H1 (cell line): Measurements from ENCODE around the gene DESI1. TPM values are rescaled to one million over a fixed set of nuclear protein-coding genes. Genes with fewer than 3 reads are reported as not detected.

Experiments used
- CTCF ChIA-PET: fragments of 300-600 bp; sonication (Branson Sonifier 250); formaldehyde crosslinking; loops from one replicate; lab custom pipeline; 2021; ENCODE audit not compliant: partially characterized antibody; lab: Charles Lee
- POLR2A ChIA-PET: fragments of 300-600 bp; sonication (Branson Sonifier 250); formaldehyde crosslinking; loops from one replicate; lab custom pipeline; 2021; ENCODE audit warnings: inconsistent platforms; ENCODE audit not compliant: partially characterized antibody; lab: Charles Lee
- DNase-seq, 2 experiments: peaks; one replicate each; pipeline versions ENCODE4 v3.0.0 to v3.0.0-alpha.2; 2010 to 2022; ENCODE audit warnings: low spot score in 2 of 2, low read depth in 1 of 2, mixed read lengths in 1 of 2
- FAIRE-seq: peaks from 2 replicates; lab custom pipeline; 2011; peaks lifted over from hg19 to GRCh38; lab: Jason Lieb, UNC
- H2AFZ ChIP-seq: 2 replicates; pipeline ENCODE4 v1.8.1; 2012; ENCODE audit warnings: low read length, inconsistent platforms
- H2AK5ac ChIP-seq: 2 replicates; pipeline ENCODE4 v1.6.1; 2013; ENCODE audit warnings: low read depth, low read length
- H2BK120ac ChIP-seq: replicated peaks from 2 replicates; pipeline ENCODE3; 2013; ENCODE audit warnings: low read depth, low read length, inconsistent platforms
- H2BK12ac ChIP-seq: 2 replicates; pipeline ENCODE4 v1.6.1; 2013; ENCODE audit warnings: low read depth, low read length
- H2BK15ac ChIP-seq: 2 replicates; pipeline ENCODE4 v1.6.1; 2013; ENCODE audit warnings: low read length
- H2BK20ac ChIP-seq: 2 replicates; pipeline ENCODE4 v1.6.1; 2013; ENCODE audit warnings: low read length
- H2BK5ac ChIP-seq: 2 replicates; pipeline ENCODE4 v1.6.1; 2013; ENCODE audit warnings: low read depth, low read length
- H3K14ac ChIP-seq: 2 replicates; pipeline ENCODE4 v1.6.1; 2013; ENCODE audit warnings: inconsistent platforms; ENCODE audit not compliant: insufficient read length
- H3K18ac ChIP-seq: 2 replicates; pipeline ENCODE4 v1.6.1; 2013; ENCODE audit warnings: low read length; ENCODE audit errors: extremely low read depth
- H3K23ac ChIP-seq: 2 replicates; pipeline ENCODE4 v1.6.1; 2013; ENCODE audit warnings: inconsistent platforms; ENCODE audit not compliant: insufficient read length
- H3K23me2 ChIP-seq: 2 replicates; pipeline ENCODE4 v1.6.1; 2013; ENCODE audit warnings: low read depth, low read length
- H3K27ac ChIP-seq: 2 replicates; pipeline ENCODE4 v1.6.1; 2011; ENCODE audit warnings: low read depth, low read length, inconsistent platforms
- H3K27me3 ChIP-seq, 4 experiments: replicated peaks in 1 of 4; 1 replicate in 1 of 4; 2 replicates in 3 of 4; pipeline versions ENCODE4 v1.6.1 to v1.8.1; 2011 to 2013; ENCODE audit warnings: low read length in 3 of 4, mild to moderate bottlenecking in 3 of 4, inconsistent platforms in 2 of 4, mixed read lengths in 2 of 4, moderate library complexity in 1 of 4; ENCODE audit not compliant: control insufficient read depth in 3 of 4, insufficient read depth in 3 of 4; ENCODE audit errors: extremely low read depth in 1 of 4
- H3K36me3 ChIP-seq, 4 experiments: 2 replicates each; pipeline versions ENCODE4 v1.6.1 to v1.8.1; 2011 to 2013; ENCODE audit warnings: mild to moderate bottlenecking in 4 of 4, low read length in 3 of 4, moderate library complexity in 2 of 4, control low read depth in 1 of 4, inconsistent platforms in 1 of 4; ENCODE audit not compliant: insufficient read depth in 4 of 4, control insufficient read depth in 2 of 4
- H3K4ac ChIP-seq: replicated peaks from 2 replicates; pipeline ENCODE3; 2013; ENCODE audit warnings: low read length, low read depth, mixed read lengths, inconsistent platforms; ENCODE audit not compliant: insufficient read length
- H3K4me1 ChIP-seq, 4 experiments: replicated peaks in 1 of 4; 1 replicate in 1 of 4; 2 replicates in 3 of 4; pipeline versions ENCODE4 v1.6.1 to v1.8.1; 2011 to 2013; ENCODE audit warnings: low read length in 3 of 4, inconsistent platforms in 2 of 4, mixed read lengths in 1 of 4; ENCODE audit not compliant: insufficient read depth in 4 of 4, control insufficient read depth in 3 of 4
- H3K4me2 ChIP-seq, 2 experiments: 2 replicates each; pipeline versions ENCODE4 v1.6.1 to v1.8.1; 2011 to 2013; ENCODE audit warnings: low read depth in 2 of 2, low read length in 2 of 2, control low read depth in 1 of 2, inconsistent platforms in 1 of 2, mild to moderate bottlenecking in 1 of 2; ENCODE audit not compliant: insufficient read depth in 1 of 2
- H3K4me3 ChIP-seq, 4 experiments: fragments of 200-600, 300-600 bp in 1 of 4; sonication (generic), shearing (Covaris generic), sonication (Bioruptor Twin) in 1 of 4; 2 replicates each; pipeline versions ENCODE4 v1.5.1 to v1.8.1; 2011 to 2016; ENCODE audit warnings: low read length in 4 of 4, low read depth in 3 of 4, control low read depth in 2 of 4, inconsistent platforms in 2 of 4, mild to moderate bottlenecking in 2 of 4, mixed read lengths in 1 of 4, moderate library complexity in 1 of 4; ENCODE audit not compliant: insufficient read depth in 2 of 4; ENCODE audit errors: extremely low read depth in 1 of 4
- H3K56ac ChIP-seq: replicated peaks from 2 replicates; pipeline ENCODE3; 2013; ENCODE audit warnings: low read depth, mild to moderate bottlenecking, mixed read lengths, low read length, inconsistent platforms; ENCODE audit not compliant: insufficient read length
- H3K79me1 ChIP-seq: 2 replicates; pipeline ENCODE4 v1.6.1; 2013; ENCODE audit warnings: low read depth, low read length, control low read depth
- H3K79me2 ChIP-seq, 2 experiments: 2 replicates each; pipeline versions ENCODE4 v1.6.1 to v1.8.1; 2012 to 2013; ENCODE audit warnings: low read length in 2 of 2, mild to moderate bottlenecking in 2 of 2, inconsistent platforms in 1 of 2; ENCODE audit not compliant: insufficient read depth in 2 of 2, control insufficient read depth in 1 of 2
- H3K9ac ChIP-seq, 4 experiments: replicated peaks in 1 of 4; 1 replicate in 1 of 4; 2 replicates in 3 of 4; pipeline versions ENCODE4 v1.6.1 to v1.8.1; 2011 to 2013; ENCODE audit warnings: low read depth in 3 of 4, low read length in 3 of 4, control low read depth in 2 of 4, mild to moderate bottlenecking in 2 of 4, moderate library complexity in 2 of 4, inconsistent platforms in 1 of 4; ENCODE audit errors: extremely low read depth in 1 of 4
- H3K9me3 ChIP-seq, 2 experiments: 2 replicates each; pipeline versions ENCODE4 v1.6.1 to v1.8.1; 2012 to 2013; ENCODE audit warnings: mild to moderate bottlenecking in 2 of 2, moderate library complexity in 2 of 2, control low read depth in 1 of 2, inconsistent platforms in 1 of 2, low read depth in 1 of 2, low read length in 1 of 2, mixed read lengths in 1 of 2; ENCODE audit not compliant: insufficient read depth in 2 of 2
- H4K20me1 ChIP-seq, 2 experiments: replicated peaks in 1 of 2; 2 replicates each; pipeline versions ENCODE3 to v1.8.1; 2011 to 2013; ENCODE audit warnings: inconsistent platforms in 2 of 2, low read length in 2 of 2, mild to moderate bottlenecking in 1 of 2; ENCODE audit not compliant: insufficient read depth in 2 of 2, control insufficient read depth in 1 of 2
- H4K5ac ChIP-seq: 2 replicates; pipeline ENCODE4 v1.6.1; 2013; ENCODE audit warnings: low read length, low read depth, mixed read lengths, inconsistent platforms; ENCODE audit not compliant: insufficient read length
- H4K8ac ChIP-seq: 2 replicates; pipeline ENCODE4 v1.8.0; 2013; ENCODE audit warnings: mild to moderate bottlenecking, moderate library complexity, low read length, inconsistent platforms; ENCODE audit not compliant: insufficient read depth; ENCODE audit errors: extremely low read depth
- H4K91ac ChIP-seq: replicated peaks from 2 replicates; pipeline ENCODE3; 2013; ENCODE audit warnings: low read length, mixed read lengths, inconsistent platforms; ENCODE audit not compliant: insufficient read length
- ASH2L ChIP-seq: fragments of 200-600, 300-600 bp; sonication (generic); IDR thresholded peaks from one replicate; pipeline ENCODE4 v1.7.1; 2017; ENCODE audit warnings: low read length
- CBX5 ChIP-seq: fragments of 300-800, 300-1000 bp; sonication (generic); IDR thresholded peaks from 2 replicates; pipeline ENCODE4 v1.7.1; 2016; ENCODE audit warnings: antibody characterized with exemption, low read length, low read depth
- KDM5A ChIP-seq: fragments of 200-600 bp; IDR thresholded peaks from 2 replicates; pipeline ENCODE4 v1.7.1; 2012; ENCODE audit warnings: mild to moderate bottlenecking, low read length, inconsistent platforms, mixed read lengths
- NRF1 ChIP-seq: IDR thresholded peaks from 2 replicates; pipeline ENCODE4 v1.6.1; 2011; ENCODE audit warnings: mild to moderate bottlenecking, low read depth, low read length, improper control_type of control experiment
- RXRA ChIP-seq: IDR thresholded peaks from 2 replicates; pipeline ENCODE4 v1.6.1; 2011; ENCODE audit warnings: low read depth, mild to moderate bottlenecking, low read length, moderate library complexity; ENCODE audit not compliant: insufficient read depth
- SIN3A ChIP-seq, 2 experiments: IDR thresholded peaks in 1 of 2; conservative IDR thresholded peaks in 1 of 2; 2 replicates each; pipeline ENCODE4 v1.6.1; 2011 to 2012; ENCODE audit warnings: low read length in 2 of 2, improper control_type of control experiment in 1 of 2, low read depth in 1 of 2, mild to moderate bottlenecking in 1 of 2
- SIX5 ChIP-seq: IDR thresholded peaks from 2 replicates; pipeline ENCODE4 v1.6.1; 2011; ENCODE audit warnings: mild to moderate bottlenecking, low read depth, low read length
- TAF1 ChIP-seq: IDR thresholded peaks from 2 replicates; pipeline ENCODE4 v1.6.1; 2011; ENCODE audit warnings: mild to moderate bottlenecking, low read depth, low read length
- TEAD4 ChIP-seq: IDR thresholded peaks from 2 replicates; pipeline ENCODE4 v1.6.1; 2012; ENCODE audit warnings: low read depth, low read length, inconsistent platforms, mixed read lengths
- WGBS, 2 experiments: shearing (Covaris generic) in 1 of 2; methylation state at CpG; one replicate each; pipeline versions ENCODE4 v1.1.6 to v1.1.7; 2013 to 2015; ENCODE audit warnings: low lambda C conversion rate in 2 of 2, mixed read lengths in 2 of 2, inconsistent platforms in 1 of 2, low coverage in 1 of 2, missing lambda C conversion rate in 1 of 2; ENCODE audit not compliant: insufficient replicate concordance in 2 of 2, insufficient coverage in 1 of 2, insufficient read length in 1 of 2; ENCODE audit errors: extremely low coverage in 1 of 2, missing lambda C conversion rate in 1 of 2; 5-methylcytosine and 5-hydroxymethylcytosine counted together
- polyA plus RNA-seq, 7 experiments: library from polyadenylated mRNA; depleted of rRNA in 3 of 7; stranded (reverse) in 5 of 7; unstranded in 2 of 7; fragments of >200 nt in 5 of 7; fragments of 200-250 nt in 2 of 7; gene quantifications; 1 replicate in 5 of 7; 2 replicates in 1 of 7; 4 replicates in 1 of 7; pipeline versions ENCODE4 v1.2.1 to v1.2.3, GENCODE V29; 2011 to 2013; ENCODE audit warnings: missing spikeins in 2 of 7, mixed read lengths in 2 of 7
- total RNA-seq: library from RNA; stranded (reverse); fragmentation: NEBNext Ultra II Directional; extraction: Animal tissue kit (Norgen Biotek cat#: 25700); gene quantifications from 2 replicates; pipeline ENCODE4 v1.2.1, GENCODE V29; 2021
- TF ChIP-seq, protein P1 (sequence below): IDR thresholded peaks from 2 replicates; pipeline ENCODE4 v1.6.1; 2012; ENCODE audit warnings: inconsistent platforms

The DESI1 gene
- total and polyA plus RNA-seq, 2 of the 8 experiments (the other 6 are each of a cell fraction or from before 2014, with no cell fraction given): 27.6 to 34.3 TPM

DNA sequence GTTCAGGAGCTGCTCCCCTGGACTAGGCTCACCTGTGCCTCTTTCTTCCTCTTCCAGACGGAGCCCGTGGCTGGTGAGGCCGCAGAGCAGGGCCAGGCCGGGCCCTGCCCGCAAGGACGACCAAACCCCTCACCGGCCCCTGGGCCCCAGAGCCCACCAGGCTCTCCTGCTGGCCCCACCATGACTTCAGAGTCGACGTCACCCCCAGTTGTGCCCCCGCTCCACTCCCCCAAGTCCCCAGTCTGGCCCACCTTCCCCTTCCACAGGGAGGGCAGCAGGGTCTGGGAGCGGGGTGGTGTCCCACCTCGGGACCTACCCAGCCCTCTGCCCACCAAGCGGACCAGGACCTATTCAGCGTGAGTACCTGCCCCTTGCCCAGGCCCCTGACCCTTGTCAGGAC lies 49.1 kb downstream of the DESI1 start:
- Histone ChIP-seq H2BK12ac (no peak overlapping the region), H3K4me2 (no peak overlapping the region), H3K27ac (no peak overlapping the region), H3K9ac (no peak overlapping the region), H4K91ac (no peak overlapping the region), H2BK5ac (no peak overlapping the region), H3K9me3 (no peaks in the 10 kb centered on the region), H3K4me1 (no peaks in the 10 kb centered on the region; a peak in 1 of 7 replicates), H3K79me2 (no peaks in the 10 kb centered on the region), H3K36me3 (no peaks in the 10 kb centered on the region), H3K4ac (no peak overlapping the region), H2AFZ (no peak overlapping the region), H4K20me1 (no peaks in the 10 kb centered on the region), H3K56ac (no peak overlapping the region), H2BK20ac (no peak overlapping the region), H4K8ac (no peak overlapping the region), H3K23ac (no peak overlapping the region)
- DNase-seq: no peak
- ChIA-PET POLR2A (interaction anchor here (0.7 to 1.4 kb wide), 2 partner anchors 9 to 58 kb away, joined by 3 read pairs; no protein-coding TSS in a partner anchor), CTCF (interaction anchor here (0.6 to 3.7 kb wide), 4 partner anchors 12 to 39 kb away, joined by 3 to 23 read pairs (median 4); partner anchors contain the start of gene PMM1)
- TF ChIP-seq KDM5A: no peak
- TF ChIP-seq NRF1: no peak
- TF ChIP-seq TAF1: no peak
- no peak for TF ChIP-seq ASH2L
- TF ChIP-seq SIX5: no peak
- TF ChIP-seq CBX5: no peak
- no peak for TF ChIP-seq TEAD4
- no peak for TF ChIP-seq RXRA
- TF ChIP-seq, protein P1, sequence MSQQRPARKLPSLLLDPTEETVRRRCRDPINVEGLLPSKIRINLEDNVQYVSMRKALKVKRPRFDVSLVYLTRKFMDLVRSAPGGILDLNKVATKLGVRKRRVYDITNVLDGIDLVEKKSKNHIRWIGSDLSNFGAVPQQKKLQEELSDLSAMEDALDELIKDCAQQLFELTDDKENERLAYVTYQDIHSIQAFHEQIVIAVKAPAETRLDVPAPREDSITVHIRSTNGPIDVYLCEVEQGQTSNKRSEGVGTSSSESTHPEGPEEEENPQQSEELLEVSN: no peak
- TF ChIP-seq SIN3A (conservative IDR thresholded peaks at IDR 0.05 in 1 of 2, IDR thresholded peaks at IDR 0.05 in 1 of 2; ENCODE audit: low read depth in 1 of 2, low read length in 2 of 2): no peak
- TF ChIP-seq, all 59 proteins: peak for 0
- Histone ChIP-seq H3K27me3 (0 out of 7 replicates have a peak, but pooled peaks cover 0 to 3% (median 0%) of the 10 kb centered on the region in 4 experiments), H3K14ac (no peak overlapping the region), H3K4me3 (no peak overlapping the region), H2AK5ac (no peak overlapping the region), H2BK120ac (no peak overlapping the region), H4K5ac (no peak overlapping the region), H3K79me1 (no peaks in the 10 kb centered on the region), H3K23me2 (peaks cover 3% of the 10 kb centered on the region; the same call in 1 of the 2 replicates), H2BK15ac (no peak overlapping the region), H3K18ac (no peak overlapping the region)
- 83% methylated on average over 4 of the region's 14 CpGs; no CpG with 5 or more reads in 1 of the 2 experiments for WGBS, 2 experiments
- FAIRE-seq: no peak
